Measurements from ENCODE around the gene MMP20. TPM values are rescaled to one million over a fixed set of nuclear protein-coding genes. Genes with fewer than 3 reads are reported as not detected.
A peak's percentile ranks its signal among the peaks of the same experiment; 100 is the strongest.

Gene MMP20
- polyA plus RNA-seq, 1 of the 3 experiments (the other 2 are of a cell fraction) = not detected

GRCh38 chr11:102617466-102618008 is 7.6 kb downstream of the MMP20 start:
- no peaks in the 10 kb centered on the region for H3K9me2 ChIP-seq
- no peaks in the 10 kb centered on the region for H3K36me3 ChIP-seq (replicated peaks in 1 of 2; ENCODE audit: control insufficient read depth in 1 of 2, insufficient read depth in 2 of 2, low read length in 1 of 2)
- WGBS (ENCODE audit: low lambda C conversion rate) = 60% methylated on average over 1 of the region's 1 CpG
- ChIA-PET POLR2A (no interaction called here), CTCF (no interaction called here)
- DNase-seq = no peak
- 0 out of 4 replicates have a peak, but pooled peaks cover 0 to 5% of the 10 kb centered on the region in 2 experiments for H3K4me1 ChIP-seq (ENCODE audit: control insufficient read depth in 1 of 2, insufficient read depth in 2 of 2, low read depth in 1 of 2, low read length in 1 of 2)
- no peak overlapping the region for H3K27ac ChIP-seq (ENCODE audit: low read depth in 2 of 2, low read length in 1 of 2)
- no peak overlapping the region for H3K4me3 ChIP-seq (ENCODE audit: low read depth in 2 of 2, low read length in 1 of 2)
- no peaks in the 10 kb centered on the region for H4K20me1 ChIP-seq (ENCODE audit: insufficient read depth)
- H3F3A ChIP-seq (replicated peaks; ENCODE audit: insufficient read depth) = peaks cover 17% of the 10 kb centered on the region
- H3K9ac ChIP-seq = no peak overlapping the region
- H2AFZ ChIP-seq (ENCODE audit: low read depth) = peak overlapping the region; percentile 41; the same call in 1 of the 2 replicates
- H3K4me2 ChIP-seq = no peak overlapping the region
- no peaks in the 10 kb centered on the region for H3K9me3 ChIP-seq
- H3K27me3 ChIP-seq (ENCODE audit: insufficient read depth) = no peaks in the 10 kb centered on the region
- TF ChIP-seq ELF1 (IDR thresholded peaks at IDR 0.05) = no peak
- TF ChIP-seq PBX3 (IDR thresholded peaks at IDR 0.05) = no peak
- no peak for TF ChIP-seq FOXJ3 (CRISPR knock-in tag; IDR thresholded peaks at IDR 0.05)
- H3K79me2 ChIP-seq (ENCODE audit: insufficient read depth) = no peaks in the 10 kb centered on the region

GRCh38 chr11:102615894-102616432 is 9.2 kb downstream of the MMP20 start:
- H3K9me3 ChIP-seq = no peaks in the 10 kb centered on the region
- CTCF ChIA-PET = no interaction called here
- H3K27ac ChIP-seq (ENCODE audit: low read depth in 2 of 2, low read length in 1 of 2) = no peak overlapping the region
- no peaks in the 10 kb centered on the region for H3K27me3 ChIP-seq (ENCODE audit: insufficient read depth)
- no peak overlapping the region for H3K9ac ChIP-seq
- DNase-seq = no peak
- H4K20me1 ChIP-seq (ENCODE audit: insufficient read depth) = no peaks in the 10 kb centered on the region
- POLR2A ChIA-PET = no interaction called here
- no peaks in the 10 kb centered on the region for H3K9me2 ChIP-seq
- WGBS (ENCODE audit: low lambda C conversion rate) = 73% methylated on average over 3 of the region's 3 CpGs
- H3K4me3 ChIP-seq (ENCODE audit: low read depth in 2 of 2, low read length in 1 of 2) = no peak overlapping the region
- peaks cover 17% of the 10 kb centered on the region for H3F3A ChIP-seq (replicated peaks; ENCODE audit: insufficient read depth)
- H3K4me2 ChIP-seq = no peak overlapping the region
- H3K36me3 ChIP-seq (replicated peaks in 1 of 2; ENCODE audit: control insufficient read depth in 1 of 2, insufficient read depth in 2 of 2, low read length in 1 of 2) = no peaks in the 10 kb centered on the region
- no peaks in the 10 kb centered on the region for H3K79me2 ChIP-seq (ENCODE audit: insufficient read depth)
- no peak overlapping the region for H2AFZ ChIP-seq (ENCODE audit: low read depth)
- 0 out of 4 replicates have a peak, but pooled peaks cover 0 to 5% of the 10 kb centered on the region in 2 experiments for H3K4me1 ChIP-seq (ENCODE audit: control insufficient read depth in 1 of 2, insufficient read depth in 2 of 2, low read depth in 1 of 2, low read length in 1 of 2)
- TF ChIP-seq POLR2AphosphoS5 (IDR thresholded peaks at IDR 0.05; ENCODE audit: low read depth, low read length) (no peak), JUND (IDR thresholded peaks at IDR 0.05) (no peak), PBX3 (IDR thresholded peaks at IDR 0.05) (no peak), TEAD4 (IDR thresholded peaks at IDR 0.05; ENCODE audit: borderline replicate concordance, insufficient read depth) (no peak), CHD2 (IDR thresholded peaks at IDR 0.05; ENCODE audit: low read length, partially characterized antibody) (no peak), SMC3 (IDR thresholded peaks at IDR 0.05; ENCODE audit: low read depth, low read length) (no peak), TAF1 (IDR thresholded peaks at IDR 0.05; ENCODE audit: borderline replicate concordance, low read depth, low read length) (no peak), GATA2 (CRISPR knock-in tag; IDR thresholded peaks at IDR 0.05) (no peak), RFX5 (IDR thresholded peaks at IDR 0.05; ENCODE audit: low read length) (no peak), FOXM1 (IDR thresholded peaks at IDR 0.05; ENCODE audit: low read depth) (no peak), MEF2A (IDR thresholded peaks at IDR 0.05; ENCODE audit: borderline replicate concordance, low read depth) (no peak), RXRA (IDR thresholded peaks at IDR 0.05; ENCODE audit: borderline replicate concordance, low read depth) (no peak), FOXJ3 (CRISPR knock-in tag; IDR thresholded peaks at IDR 0.05) (no peak), CTCF (IDR thresholded peaks at IDR 0.05) (no peak)
- TF ChIP-seq, protein P1, sequence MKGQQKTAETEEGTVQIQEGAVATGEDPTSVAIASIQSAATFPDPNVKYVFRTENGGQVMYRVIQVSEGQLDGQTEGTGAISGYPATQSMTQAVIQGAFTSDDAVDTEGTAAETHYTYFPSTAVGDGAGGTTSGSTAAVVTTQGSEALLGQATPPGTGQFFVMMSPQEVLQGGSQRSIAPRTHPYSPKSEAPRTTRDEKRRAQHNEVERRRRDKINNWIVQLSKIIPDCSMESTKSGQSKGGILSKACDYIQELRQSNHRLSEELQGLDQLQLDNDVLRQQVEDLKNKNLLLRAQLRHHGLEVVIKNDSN (IDR thresholded peaks at IDR 0.05; ENCODE audit: borderline replicate concordance, low read depth) = no peak
- TF ChIP-seq, protein P2, sequence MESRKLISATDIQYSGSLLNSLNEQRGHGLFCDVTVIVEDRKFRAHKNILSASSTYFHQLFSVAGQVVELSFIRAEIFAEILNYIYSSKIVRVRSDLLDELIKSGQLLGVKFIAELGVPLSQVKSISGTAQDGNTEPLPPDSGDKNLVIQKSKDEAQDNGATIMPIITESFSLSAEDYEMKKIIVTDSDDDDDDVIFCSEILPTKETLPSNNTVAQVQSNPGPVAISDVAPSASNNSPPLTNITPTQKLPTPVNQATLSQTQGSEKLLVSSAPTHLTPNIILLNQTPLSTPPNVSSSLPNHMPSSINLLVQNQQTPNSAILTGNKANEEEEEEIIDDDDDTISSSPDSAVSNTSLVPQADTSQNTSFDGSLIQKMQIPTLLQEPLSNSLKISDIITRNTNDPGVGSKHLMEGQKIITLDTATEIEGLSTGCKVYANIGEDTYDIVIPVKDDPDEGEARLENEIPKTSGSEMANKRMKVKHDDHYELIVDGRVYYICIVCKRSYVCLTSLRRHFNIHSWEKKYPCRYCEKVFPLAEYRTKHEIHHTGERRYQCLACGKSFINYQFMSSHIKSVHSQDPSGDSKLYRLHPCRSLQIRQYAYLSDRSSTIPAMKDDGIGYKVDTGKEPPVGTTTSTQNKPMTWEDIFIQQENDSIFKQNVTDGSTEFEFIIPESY (IDR thresholded peaks at IDR 0.05; ENCODE audit: borderline replicate concordance, low read depth) = no peak
- TF ChIP-seq, protein P3, sequence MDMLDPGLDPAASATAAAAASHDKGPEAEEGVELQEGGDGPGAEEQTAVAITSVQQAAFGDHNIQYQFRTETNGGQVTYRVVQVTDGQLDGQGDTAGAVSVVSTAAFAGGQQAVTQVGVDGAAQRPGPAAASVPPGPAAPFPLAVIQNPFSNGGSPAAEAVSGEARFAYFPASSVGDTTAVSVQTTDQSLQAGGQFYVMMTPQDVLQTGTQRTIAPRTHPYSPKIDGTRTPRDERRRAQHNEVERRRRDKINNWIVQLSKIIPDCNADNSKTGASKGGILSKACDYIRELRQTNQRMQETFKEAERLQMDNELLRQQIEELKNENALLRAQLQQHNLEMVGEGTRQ (IDR thresholded peaks at IDR 0.05; ENCODE audit: borderline replicate concordance, low read depth, low read length) = no peak
- TF ChIP-seq, protein P4, sequence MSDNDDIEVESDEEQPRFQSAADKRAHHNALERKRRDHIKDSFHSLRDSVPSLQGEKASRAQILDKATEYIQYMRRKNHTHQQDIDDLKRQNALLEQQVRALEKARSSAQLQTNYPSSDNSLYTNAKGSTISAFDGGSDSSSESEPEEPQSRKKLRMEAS (IDR thresholded peaks at IDR 0.05; ENCODE audit: low read depth) = no peak

All from SK-N-SH (cell line).